ACHN (cell line): ENCODE results near the gene CAPN5.

Experiments used
- DNase-seq: peaks from one replicate; pipeline ENCODE4 v3.0.0-alpha.2; 2015
- in situ Hi-C: cut with HindIII; loops from 2 replicates; pipeline ENCODE4 v1.10.0; 2017; ENCODE audit warnings: low sequenced_read_pairs, low pct_ligation_motif_present, low pct_unique_long_range_greater_than_20kb

CAPN5 gene

GRCh38 chr11:77149716-77150392 lies 83.1 kb downstream of the CAPN5 start:
- no peak for DNase-seq
- in situ Hi-C loops, result no loop called here

DNA sequence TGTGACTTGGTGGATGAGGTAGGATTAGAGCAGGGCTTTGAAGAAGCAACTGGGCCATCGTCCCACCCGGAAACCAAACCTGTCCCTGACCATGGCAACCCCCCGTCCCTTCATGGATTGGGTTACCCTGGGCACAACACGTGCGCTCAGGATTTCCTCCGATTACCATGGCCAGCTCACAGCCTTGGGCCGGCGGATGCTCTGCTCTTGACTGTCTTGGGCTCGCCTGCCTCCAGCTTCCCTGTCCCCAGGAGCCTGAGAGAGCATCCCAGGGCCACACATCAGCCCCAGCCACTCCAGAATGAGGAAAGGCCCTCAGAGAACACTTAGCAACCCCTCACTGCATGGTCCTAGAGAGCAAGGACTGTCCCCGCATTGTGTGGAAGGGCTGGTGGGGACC lies 84.1 kb downstream of the CAPN5 start:
- DNase-seq, result no peak
- in situ Hi-C loops, result no loop called here

DNA sequence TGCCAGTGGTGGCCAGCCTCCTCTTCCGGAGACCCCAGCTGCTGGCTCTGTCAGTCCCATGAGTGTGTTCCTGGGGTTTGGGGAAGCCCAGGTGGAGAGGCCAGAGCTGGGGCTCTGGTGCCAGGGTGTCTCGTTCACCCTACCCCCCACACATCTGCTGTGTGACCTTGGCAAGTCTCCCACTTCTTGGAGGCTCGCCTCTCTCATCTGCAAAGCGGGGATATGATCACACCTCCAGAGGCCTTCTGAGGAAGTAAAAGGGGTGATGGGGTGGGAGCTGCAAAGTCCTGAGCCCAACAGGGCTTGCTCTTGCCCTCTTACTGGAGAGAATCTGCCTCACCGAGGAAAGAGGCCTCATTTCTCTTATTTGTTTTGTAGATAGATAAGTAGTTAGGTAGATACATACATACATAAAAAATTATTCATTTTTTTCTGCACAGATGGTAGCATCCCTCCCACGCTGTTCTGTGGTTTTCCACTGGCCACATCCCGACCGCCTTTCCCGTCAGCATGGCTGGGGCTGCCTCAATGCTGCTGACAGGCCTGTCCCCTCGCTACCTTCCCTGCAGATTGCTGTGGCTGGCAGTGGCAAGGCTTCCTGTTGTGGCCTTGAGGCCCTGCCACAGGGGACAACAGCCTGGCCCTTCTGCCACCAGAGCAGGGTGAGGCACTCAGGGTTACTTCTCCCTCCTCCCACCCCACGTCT lies 85.2 kb downstream of the CAPN5 start:
- in situ Hi-C loops, result no loop called here
- no peak for DNase-seq

DNA sequence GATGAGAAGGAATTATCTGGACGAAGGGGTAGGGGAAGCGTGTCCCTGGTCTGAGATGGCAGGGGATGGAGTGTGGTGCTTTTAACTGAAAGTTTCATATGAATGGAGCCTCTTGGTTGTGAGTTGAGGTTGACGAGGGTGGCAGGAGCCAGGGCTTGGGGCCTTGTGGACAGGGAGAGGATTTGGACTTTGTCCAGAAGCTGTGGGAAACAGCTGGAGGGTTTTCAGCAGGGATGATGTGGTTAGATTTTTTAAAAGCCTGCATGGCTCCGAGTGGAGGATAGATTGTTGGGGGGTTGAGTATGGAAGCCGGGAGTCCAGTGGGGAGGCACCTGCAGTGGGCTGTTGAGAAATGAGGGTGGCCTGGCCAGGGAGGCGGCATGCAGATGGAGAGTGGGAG lies 86.1 kb downstream of the CAPN5 start:
- no peak for DNase-seq

DNA sequence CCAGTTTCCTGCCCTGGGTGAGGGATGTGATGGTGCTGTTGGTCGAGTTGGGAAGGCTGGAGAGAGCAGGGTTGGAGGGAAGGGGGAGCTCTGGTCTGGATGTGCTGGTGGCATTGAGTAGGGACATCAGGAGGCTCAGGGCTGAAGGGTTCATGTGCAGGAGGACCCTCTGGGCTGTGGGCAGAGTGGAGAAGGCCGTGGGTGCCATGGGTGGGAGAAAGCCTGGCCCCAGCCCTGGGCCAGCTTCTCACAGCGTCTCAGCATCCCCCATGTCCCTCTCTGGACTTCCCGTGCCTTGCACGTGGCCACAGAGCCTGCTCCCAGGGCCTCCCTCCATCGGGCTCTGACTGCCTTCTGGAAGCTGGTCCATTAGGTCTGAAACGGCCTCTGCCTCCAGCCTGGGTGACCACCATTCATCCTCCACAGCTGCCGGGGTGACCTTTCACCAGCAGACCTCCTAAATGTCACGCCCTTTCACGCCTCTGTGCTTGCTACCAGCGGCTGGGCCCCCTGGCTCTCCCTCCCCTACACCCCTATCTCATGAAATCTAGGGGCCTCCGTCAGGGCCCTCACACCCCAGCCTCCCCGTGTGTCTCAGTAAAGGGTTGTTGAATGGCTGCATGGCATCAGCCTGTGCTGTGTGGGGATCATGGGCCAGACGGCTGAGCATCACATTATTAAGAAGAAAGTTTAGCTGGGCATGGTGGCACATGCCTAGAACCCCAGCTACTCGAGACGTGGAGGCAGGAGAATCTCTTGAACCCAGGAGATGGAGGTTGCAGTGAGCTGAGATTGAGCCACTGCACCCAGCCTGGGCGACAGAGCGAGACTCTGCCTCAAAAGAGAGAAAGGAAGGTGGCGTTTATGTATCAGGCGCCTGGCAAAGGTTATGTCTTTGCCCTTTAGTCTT lies 86.8 kb downstream of the CAPN5 start:
- no peak for DNase-seq

More for the DNA sequence above, 86.1 kb downstream of the CAPN5 start:
- in situ Hi-C loops, result no loop called here

GRCh38 chr11:77154381-77155081 lies 87.8 kb downstream of the CAPN5 start:
- in situ Hi-C loops, result no loop called here
- DNase-seq, result no peak

More for the DNA sequence above, 86.8 kb downstream of the CAPN5 start:
- in situ Hi-C loops, result no loop called here

GRCh38 chr11:77155082-77155475 lies 88.3 kb downstream of the CAPN5 start:
- in situ Hi-C loops, result no loop called here
- no peak for DNase-seq

- in situ Hi-C loops, result no loop called here
- DNase-seq, result no peak
These were observed 88.9 kb downstream of the CAPN5 start for GRCh38 chr11:77155556-77156130.

DNA sequence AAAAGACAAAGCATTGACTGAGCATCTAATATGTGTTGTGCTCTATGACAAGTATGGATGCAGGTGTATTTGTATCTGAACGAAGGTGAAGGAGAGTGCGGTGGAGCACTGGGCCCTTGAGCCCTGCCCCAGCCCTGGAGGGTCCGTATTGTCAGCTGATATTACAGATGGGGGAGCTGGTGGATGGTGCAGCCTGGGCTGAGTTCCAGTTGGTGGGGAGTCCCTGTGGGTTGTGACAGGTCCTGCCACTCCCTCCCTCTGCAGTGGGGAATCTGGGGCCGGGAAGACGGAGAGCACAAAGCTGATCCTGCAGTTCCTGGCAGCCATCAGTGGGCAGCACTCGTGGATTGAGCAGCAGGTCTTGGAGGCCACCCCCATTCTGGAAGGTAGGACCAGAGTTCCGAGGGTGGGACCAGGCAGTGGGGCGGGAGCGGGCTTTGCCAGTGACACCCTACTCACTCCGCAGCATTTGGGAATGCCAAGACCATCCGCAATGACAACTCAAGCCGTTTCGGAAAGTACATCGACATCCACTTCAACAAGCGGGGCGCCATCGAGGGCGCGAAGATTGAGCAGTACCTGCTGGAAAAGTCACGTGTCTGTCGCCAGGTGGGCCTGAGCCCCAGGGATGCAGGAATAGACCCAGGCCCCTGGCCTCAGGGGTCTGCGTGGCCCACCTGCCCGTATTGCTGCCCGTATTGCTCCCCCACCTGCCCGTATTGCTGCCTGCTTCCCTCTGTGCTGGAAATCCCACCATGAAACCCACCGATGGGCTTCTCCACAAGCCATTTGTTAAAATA lies 89.8 kb downstream of the CAPN5 start:
- no peak for DNase-seq
- in situ Hi-C loops, result no loop called here

- in situ Hi-C loops, result no loop called here
- DNase-seq, result no peak
These were observed 91.4 kb downstream of the CAPN5 start for GRCh38 chr11:77158041-77158695.

DNA sequence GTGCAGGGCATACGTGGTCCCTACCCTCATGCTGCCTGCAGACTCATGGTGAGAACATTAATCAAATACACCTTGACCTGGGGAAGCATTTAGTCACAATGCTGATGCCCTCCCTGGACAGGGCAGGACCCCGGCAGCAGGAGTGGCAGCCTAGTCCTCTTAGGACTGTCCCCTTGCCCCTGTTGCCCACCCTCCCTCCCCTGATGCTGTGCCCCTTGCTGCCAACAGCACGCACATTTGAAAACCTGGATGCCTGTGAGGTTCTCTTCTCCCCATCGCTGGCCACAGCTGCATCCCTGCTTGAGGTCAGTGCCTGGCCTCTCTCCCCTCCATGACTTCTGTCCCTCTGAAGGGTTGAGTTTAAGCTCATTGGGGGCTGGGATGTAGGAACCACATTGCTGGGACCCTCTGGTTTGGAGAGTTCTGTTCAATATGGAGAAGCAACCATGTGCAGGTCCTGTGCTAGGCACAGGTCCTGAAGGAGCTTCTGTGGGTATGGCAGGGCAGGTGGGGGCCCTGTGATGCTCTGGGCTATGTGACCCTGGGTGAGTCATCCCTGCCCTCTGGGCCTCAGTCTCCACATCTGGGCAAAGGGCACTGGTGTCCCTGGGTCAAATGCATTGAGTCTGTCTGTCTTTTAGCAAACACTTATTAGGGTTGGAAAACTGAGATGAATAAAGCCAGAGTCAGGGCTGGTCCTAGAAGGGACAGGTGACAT lies 92.6 kb downstream of the CAPN5 start:
- DNase-seq, result no peak
- in situ Hi-C loops, result no loop called here

GRCh38 chr11:77159937-77160495 lies 93.2 kb downstream of the CAPN5 start:
- DNase-seq, result no peak
- in situ Hi-C loops, result no loop called here

DNA sequence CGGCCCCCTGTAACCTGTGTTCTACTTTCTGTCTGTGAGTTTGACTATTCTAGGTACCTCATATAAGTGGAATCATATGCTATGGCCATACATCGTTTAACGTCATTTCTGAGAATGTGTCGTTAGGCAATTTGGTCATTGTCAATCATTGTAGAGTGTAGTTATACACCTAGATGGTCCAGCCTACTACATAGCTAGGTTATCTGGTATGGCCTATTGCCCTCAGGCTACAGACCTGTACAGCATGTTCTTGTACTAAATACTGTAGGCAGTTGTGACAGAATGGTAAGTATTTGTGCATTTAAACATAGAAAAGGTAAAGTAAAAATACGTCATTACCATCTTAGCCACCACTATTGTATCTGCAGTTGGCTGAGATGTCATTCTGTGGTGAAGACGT lies 96.5 kb downstream of the CAPN5 start:
- DNase-seq, result no peak
- in situ Hi-C loops, result no loop called here

GRCh38 chr11:77165066-77165465 lies 98.3 kb downstream of the CAPN5 start:
- DNase-seq, result no peak
- in situ Hi-C loops, result no loop called here

DNA sequence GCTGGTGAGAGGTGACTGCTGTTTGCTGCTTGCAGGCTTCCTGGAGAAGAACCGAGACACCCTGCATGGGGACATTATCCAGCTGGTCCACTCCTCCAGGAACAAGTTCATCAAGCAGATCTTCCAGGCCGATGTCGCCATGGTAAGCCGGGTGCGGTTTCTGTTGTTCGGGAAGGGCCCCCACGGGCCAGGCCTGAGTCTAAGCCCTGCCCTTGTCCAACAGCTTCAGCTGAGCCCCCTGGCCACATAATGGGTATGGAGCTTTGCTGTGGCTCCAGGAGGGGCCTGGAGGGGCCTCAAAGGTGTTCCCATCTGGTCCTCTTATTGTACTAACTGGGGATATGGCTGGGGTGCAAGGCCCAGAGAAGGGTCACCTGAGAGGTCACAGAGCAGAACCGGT lies 99.2 kb downstream of the CAPN5 start:
- in situ Hi-C loops, result no loop called here

DNA sequence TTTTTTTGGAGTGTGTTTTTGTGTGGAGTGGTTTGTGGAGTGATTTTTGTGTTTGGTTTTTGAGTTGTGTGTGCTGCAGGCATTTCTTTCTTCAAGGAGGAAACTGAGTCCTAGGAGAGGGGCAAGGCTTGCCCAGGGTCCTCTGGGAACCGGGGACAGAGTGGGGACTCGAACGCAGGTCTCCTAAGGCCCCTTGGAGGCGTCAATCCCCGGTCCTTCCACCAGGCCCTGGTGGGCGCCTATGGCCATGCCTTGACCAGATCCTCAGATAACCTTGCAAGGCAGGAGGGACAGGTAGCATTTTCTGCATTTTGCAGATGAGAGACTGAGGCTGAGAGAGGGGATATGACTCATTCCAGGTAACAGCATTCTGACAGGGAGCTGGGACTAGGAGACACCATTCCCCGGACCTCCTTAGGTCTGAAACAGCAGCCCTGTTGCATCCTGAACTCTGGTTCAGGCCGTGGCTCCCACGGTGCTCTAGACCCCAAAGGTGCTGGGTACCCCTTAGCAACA lies 100.4 kb downstream of the CAPN5 start:
- DNase-seq, result no peak
- in situ Hi-C loops, result no loop called here

More for the DNA sequence above, 99.2 kb downstream of the CAPN5 start:
- no peak for DNase-seq
